GM21825 (cell line): ENCODE measurements around the gene SLC22A31.
"Not testable (repeated sequence)": the region's sequence is repeated elsewhere in the genome, so short reads cannot be mapped to it uniquely, and the experiment has no call there.

Source experiments
- ATAC-seq: cut with Tn5 transposase; IDR thresholded peaks from one replicate; pipeline ENCODE4 v1.9.1; 2021; ENCODE audit warnings: mild to moderate bottlenecking, moderate library complexity; ENCODE audit not compliant: unreplicated experiment

Gene SLC22A31

GRCh38 chr16:89200124-89200849, at the start of gene SLC22A31:
Gene SLC22A31, minus strand, starts transcription at chr16:89200537. Its CDS starts 36 bp downstream, at chr16:89200501.
- ATAC-seq = no peak

GRCh38 chr16:89248196-89248982, 48.1 kb upstream of the SLC22A31 start:
- ATAC-seq = no peak

GRCh38 chr16:89247734-89248075, 47.4 kb upstream of the SLC22A31 start:
- ATAC-seq = not testable (repeated sequence)

- ATAC-seq = peak; percentile 69
Observed at GRCh38 chr16:89246903-89247733, 46.8 kb upstream of the SLC22A31 start.

- no peak for ATAC-seq
Observed at GRCh38 chr16:89246383-89246902, 46.1 kb upstream of the SLC22A31 start.

- no peak for ATAC-seq
Observed at GRCh38 chr16:89244754-89245153, 44.4 kb upstream of the SLC22A31 start.

GRCh38 chr16:89244264-89244663, 43.9 kb upstream of the SLC22A31 start:
- ATAC-seq = not testable (repeated sequence)

GRCh38 chr16:89243664-89244063, 43.3 kb upstream of the SLC22A31 start:
- no peak for ATAC-seq

GRCh38 chr16:89242795-89243200, 42.5 kb upstream of the SLC22A31 start:
- ATAC-seq = no peak

GRCh38 chr16:89241187-89242007, 41.1 kb upstream of the SLC22A31 start:
- peak; percentile 59 for ATAC-seq

- ATAC-seq = no peak
Observed at GRCh38 chr16:89237733-89238132, 37.4 kb upstream of the SLC22A31 start.

GRCh38 chr16:89233678-89234490, 33.5 kb upstream of the SLC22A31 start:
- ATAC-seq = no peak

GRCh38 chr16:89232107-89232506, 31.8 kb upstream of the SLC22A31 start:
- no peak for ATAC-seq

- no peak for ATAC-seq
Observed at GRCh38 chr16:89230255-89230654, 29.9 kb upstream of the SLC22A31 start.

- ATAC-seq = no peak
Observed at GRCh38 chr16:89224665-89225064, 24.3 kb upstream of the SLC22A31 start.

GRCh38 chr16:89222931-89223330, 22.6 kb upstream of the SLC22A31 start:
- no peak for ATAC-seq

GRCh38 chr16:89221604-89222003, 21.3 kb upstream of the SLC22A31 start:
- no peak for ATAC-seq

GRCh38 chr16:89219365-89219764, 19.0 kb upstream of the SLC22A31 start:
- ATAC-seq = no peak

GRCh38 chr16:89217388-89218191, 17.3 kb upstream of the SLC22A31 start, which contains the start of gene ZNF778:
Gene ZNF778, plus strand, starts transcription at chr16:89217703. Its CDS starts 3,425 bp downstream, at chr16:89221128.
- peak; percentile 62 for ATAC-seq
